AG04450 (cell line): ENCODE measurements around the gene ERG28. TPM values are rescaled to one million over a fixed set of nuclear protein-coding genes. Genes with fewer than 3 reads are reported as not detected.

ENCODE experiments used
- CTCF ChIA-PET: fragments of 300-600, 350-600 bp; formaldehyde crosslinking; extraction: SDS; loops from one replicate; lab custom pipeline; 2022; ENCODE audit warnings: antibody characterized with exemption, inconsistent platforms; lab: Charles Lee
- POLR2A ChIA-PET: fragments of 350-600 bp; formaldehyde crosslinking; extraction: SDS; loops from one replicate; lab custom pipeline; 2021; ENCODE audit warnings: antibody characterized with exemption, inconsistent platforms; lab: Yijun Ruan, JAX
- DNase-seq: peaks from one replicate; pipeline ENCODE4 v3.0.0-alpha.2; 2011; ENCODE audit warnings: low read depth, low spot score
- H3K27ac ChIP-seq: one replicate; pipeline ENCODE4 v1.5.1; 2012; ENCODE audit warnings: low read depth, low read length, control low read depth
- H3K27me3 ChIP-seq: one replicate; pipeline ENCODE4 v1.6.0; 2012; ENCODE audit warnings: low read length; ENCODE audit not compliant: control insufficient read depth, insufficient read depth
- H3K4me3 ChIP-seq: 2 replicates; pipeline ENCODE4 v1.5.1; 2011; ENCODE audit warnings: mild to moderate bottlenecking, low read depth, low read length, control low read depth
- H3K9me3 ChIP-seq: 2 replicates; pipeline ENCODE4 v1.5.1; 2012; ENCODE audit warnings: low read length; ENCODE audit not compliant: control insufficient read depth, insufficient read depth
- CTCF ChIP-seq: IDR thresholded peaks from 2 replicates; pipeline ENCODE4 v1.5.1; 2011; ENCODE audit warnings: low read depth, low read length, control low read depth, inconsistent platforms
- polyA plus RNA-seq: library from polyadenylated mRNA; depleted of rRNA; stranded (reverse); fragments of >200 nt; gene quantifications from 2 replicates; pipeline ENCODE4 v1.2.3, GENCODE V29; 2011

Gene ERG28
- polyA plus RNA-seq, 1 experiment: 24.7 TPM

- TF ChIP-seq CTCF: no peak
- DNase-seq: no peak
- peaks cover 15% of the 10 kb centered on the region for H3K27me3 ChIP-seq
- POLR2A ChIA-PET: no interaction called here
- H3K27ac ChIP-seq: no peak overlapping the region
- no peaks in the 10 kb centered on the region for H3K9me3 ChIP-seq
- no peak overlapping the region for H3K4me3 ChIP-seq
- CTCF ChIA-PET: interaction anchor here (0.5 kb wide), 1 partner anchor 129 kb away, joined by 3 read pairs; no protein-coding TSS in a partner anchor
These were observed 33.8 kb downstream of the ERG28 start for GRCh38 chr14:75626863-75627262.

- DNase-seq: no peak
These were observed 34.3 kb downstream of the ERG28 start for GRCh38 chr14:75626396-75626795.

GRCh38 chr14:75625034-75625433, 35.6 kb downstream of the ERG28 start:
- DNase-seq: no peak
- H3K27me3 ChIP-seq: peaks cover 9% of the 10 kb centered on the region
- ChIA-PET CTCF (interaction anchor here (0.6 kb wide), 1 partner anchor 12 kb away, joined by 7 read pairs; no protein-coding TSS in a partner anchor), POLR2A (no interaction called here)
- H3K4me3 ChIP-seq: no peak overlapping the region
- no peak for TF ChIP-seq CTCF
- no peaks in the 10 kb centered on the region for H3K9me3 ChIP-seq
- no peak overlapping the region for H3K27ac ChIP-seq

More at GRCh38 chr14:75626396-75626795, 34.3 kb downstream of the ERG28 start:
- Histone ChIP-seq H3K27me3 (peaks cover 14% of the 10 kb centered on the region), H3K9me3 (no peaks in the 10 kb centered on the region), H3K27ac (no peak overlapping the region), H3K4me3 (no peak overlapping the region)
- ChIA-PET POLR2A (no interaction called here), CTCF (interaction anchor here (0.5 kb wide), 1 partner anchor 129 kb away, joined by 3 read pairs; no protein-coding TSS in a partner anchor)
- TF ChIP-seq CTCF: no peak

GRCh38 chr14:75619548-75619947, 41.1 kb downstream of the ERG28 start:
- no peaks in the 10 kb centered on the region for H3K9me3 ChIP-seq
- no peak for DNase-seq
- POLR2A ChIA-PET: no interaction called here
- no peak overlapping the region for H3K27ac ChIP-seq
- TF ChIP-seq CTCF: no peak
- H3K4me3 ChIP-seq: no peak overlapping the region
- CTCF ChIA-PET: interaction anchor here (1.1 to 1.2 kb wide), 2 partner anchors 8 to 35 kb away, joined by 3 read pairs; no protein-coding TSS in a partner anchor
- H3K27me3 ChIP-seq: peaks cover 13% of the 10 kb centered on the region

- Histone ChIP-seq H3K27ac (no peak overlapping the region), H3K4me3 (no peak overlapping the region), H3K27me3 (peaks cover 13% of the 10 kb centered on the region), H3K9me3 (no peaks in the 10 kb centered on the region; the same call in 1 of the 2 replicates)
- DNase-seq: no peak
- TF ChIP-seq CTCF: no peak
- ChIA-PET CTCF (no interaction called here), POLR2A (no interaction called here)
These were observed 45.5 kb downstream of the ERG28 start for GRCh38 chr14:75615200-75615599.
